GM21423 (cell line): Measurements from ENCODE around the gene ADAM23.

ENCODE experiments used
- ATAC-seq: cut with Tn5 transposase; IDR thresholded peaks from one replicate; pipeline ENCODE4 v1.9.1; 2021; ENCODE audit warnings: mild to moderate bottlenecking, moderate library complexity; ENCODE audit not compliant: unreplicated experiment

Gene ADAM23

DNA sequence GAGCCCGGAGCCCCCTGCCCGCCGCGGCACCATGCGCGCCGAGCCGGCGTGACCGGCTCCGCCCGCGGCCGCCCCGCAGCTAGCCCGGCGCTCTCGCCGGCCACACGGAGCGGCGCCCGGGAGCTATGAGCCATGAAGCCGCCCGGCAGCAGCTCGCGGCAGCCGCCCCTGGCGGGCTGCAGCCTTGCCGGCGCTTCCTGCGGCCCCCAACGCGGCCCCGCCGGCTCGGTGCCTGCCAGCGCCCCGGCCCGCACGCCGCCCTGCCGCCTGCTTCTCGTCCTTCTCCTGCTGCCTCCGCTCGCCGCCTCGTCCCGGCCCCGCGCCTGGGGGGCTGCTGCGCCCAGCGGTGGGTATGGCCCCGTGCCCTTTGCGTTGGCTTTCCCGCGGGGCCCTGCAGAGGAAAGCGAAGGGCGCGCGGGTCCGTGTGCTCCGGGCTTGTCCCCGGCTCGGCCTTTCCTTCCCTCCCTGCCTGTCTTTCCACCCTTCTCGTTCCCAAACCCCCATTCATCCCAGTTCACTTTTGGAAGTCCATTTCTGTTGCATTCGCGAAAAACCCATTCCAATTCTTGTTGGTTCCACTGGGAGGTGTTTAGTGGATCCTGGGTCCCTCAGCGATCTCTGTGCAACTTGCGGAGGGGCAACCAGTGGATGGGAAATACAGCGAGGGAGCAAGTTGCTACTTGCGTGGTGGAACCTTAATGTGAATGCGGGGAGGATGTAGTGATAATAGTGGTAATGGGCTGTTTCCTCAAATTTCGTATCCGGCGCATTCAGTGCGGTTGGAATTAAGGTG is 599 bp downstream of the ADAM23 start:
- peak; percentile 49 for ATAC-seq

DNA sequence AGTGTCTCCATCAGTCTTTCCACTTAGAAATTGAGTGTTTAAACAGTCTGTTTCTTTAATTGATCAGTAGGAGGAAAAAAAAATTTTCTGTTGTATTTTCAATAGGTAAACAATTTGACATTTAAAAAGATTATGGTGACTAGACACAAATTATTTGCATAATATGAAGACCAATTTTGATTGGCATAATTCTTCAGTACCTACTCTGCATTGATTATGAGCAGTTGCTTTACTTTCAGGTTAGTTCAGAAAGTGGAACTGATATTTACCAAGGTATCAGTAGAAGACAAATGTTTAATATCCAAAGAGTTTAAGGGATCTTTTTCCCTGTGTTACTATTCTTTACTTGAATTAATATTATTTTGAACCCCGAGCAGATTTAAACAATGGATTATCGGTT is 2.6 kb downstream of the ADAM23 start:
- ATAC-seq, result no peak

DNA sequence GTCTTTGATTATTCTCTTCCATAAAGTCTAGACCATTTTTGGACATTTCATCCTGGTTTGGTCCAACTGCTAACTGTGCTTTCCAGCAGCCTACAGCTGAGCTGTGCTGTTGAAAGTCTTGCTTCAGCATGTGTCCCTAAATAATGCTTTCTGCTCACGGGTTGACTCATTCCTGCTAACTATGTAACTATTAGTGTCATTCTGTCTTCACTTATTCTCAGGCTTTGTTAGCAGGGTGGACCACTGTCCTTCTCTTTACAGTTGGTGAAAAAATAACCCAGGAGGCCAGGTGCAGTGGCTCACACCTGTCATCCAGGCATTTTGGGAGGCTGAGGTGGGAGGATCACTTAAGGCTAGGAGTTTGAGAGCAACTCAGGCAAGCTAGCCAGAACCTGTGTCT is 8.9 kb downstream of the ADAM23 start:
- ATAC-seq, result no peak

DNA sequence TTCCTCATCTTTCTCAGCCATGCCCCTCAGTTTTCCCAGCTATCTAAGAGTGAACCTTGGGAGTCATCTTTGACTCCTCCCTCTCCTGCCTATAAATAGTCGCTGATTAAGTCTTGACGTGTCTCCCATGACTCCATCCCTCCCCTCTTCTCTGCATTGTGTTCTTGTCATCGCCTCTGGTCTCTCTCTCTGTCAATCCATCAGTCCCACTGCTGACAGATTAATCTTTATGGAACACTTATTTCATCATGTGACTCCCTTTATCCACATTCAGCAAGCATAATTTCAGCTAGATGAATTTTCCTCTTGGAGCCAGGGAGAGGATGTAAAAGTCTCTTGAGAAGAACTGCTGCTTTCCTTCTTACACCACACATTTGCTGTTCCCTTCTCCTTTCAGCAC is 9.4 kb downstream of the ADAM23 start:
- no peak for ATAC-seq

DNA sequence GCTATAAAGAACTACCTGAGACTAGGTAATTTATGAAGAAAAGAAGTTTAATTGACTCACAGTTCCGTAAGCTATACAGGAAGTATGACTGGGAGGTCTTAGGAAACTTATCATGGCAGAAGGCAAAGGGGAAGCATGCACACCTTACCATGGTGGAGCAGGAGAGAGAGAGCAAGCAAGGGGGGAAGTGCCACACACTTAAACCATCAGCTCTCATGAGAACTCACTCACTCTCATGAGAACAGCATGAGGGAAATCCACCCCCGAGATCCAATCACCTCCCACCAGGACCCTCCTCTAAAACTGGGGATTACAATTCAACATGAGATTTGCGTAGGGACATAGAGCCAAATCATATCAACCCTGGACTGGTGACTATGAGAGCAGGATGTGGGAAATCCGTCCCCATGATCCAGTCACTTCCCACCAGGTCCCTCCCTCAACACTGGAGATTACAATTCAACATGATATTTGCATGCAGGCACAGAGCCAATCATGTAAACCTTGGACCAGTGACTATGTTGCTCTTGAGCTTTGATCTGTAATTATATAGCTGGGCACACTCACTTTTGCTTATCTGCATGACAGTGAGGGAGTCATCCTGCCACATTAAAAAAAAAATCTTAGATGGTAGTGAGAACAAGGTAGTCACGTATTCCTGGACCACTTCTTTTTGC is 12.9 kb downstream of the ADAM23 start:
- no peak for ATAC-seq

DNA sequence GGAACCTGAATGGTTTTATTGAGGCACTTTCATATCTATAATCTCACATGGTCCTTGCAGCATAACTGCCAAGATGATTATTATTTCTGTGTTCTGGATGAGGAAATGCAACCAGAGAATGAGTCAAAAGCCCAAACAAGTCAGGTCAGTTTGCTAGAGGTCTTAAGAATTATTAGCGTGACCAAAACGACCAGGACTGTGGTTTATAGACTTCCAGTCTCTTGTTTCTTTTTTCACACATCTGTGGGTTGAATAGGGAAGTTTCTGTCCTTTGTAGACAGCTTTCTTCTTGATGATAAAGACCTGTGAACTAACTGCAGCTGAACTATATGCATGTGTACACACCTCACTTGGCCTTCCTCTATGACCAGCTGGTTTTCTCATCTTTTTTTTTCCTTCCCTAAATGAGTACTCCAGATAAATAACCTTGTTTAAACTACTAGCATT is 13.9 kb downstream of the ADAM23 start:
- ATAC-seq, result peak; percentile 92

DNA sequence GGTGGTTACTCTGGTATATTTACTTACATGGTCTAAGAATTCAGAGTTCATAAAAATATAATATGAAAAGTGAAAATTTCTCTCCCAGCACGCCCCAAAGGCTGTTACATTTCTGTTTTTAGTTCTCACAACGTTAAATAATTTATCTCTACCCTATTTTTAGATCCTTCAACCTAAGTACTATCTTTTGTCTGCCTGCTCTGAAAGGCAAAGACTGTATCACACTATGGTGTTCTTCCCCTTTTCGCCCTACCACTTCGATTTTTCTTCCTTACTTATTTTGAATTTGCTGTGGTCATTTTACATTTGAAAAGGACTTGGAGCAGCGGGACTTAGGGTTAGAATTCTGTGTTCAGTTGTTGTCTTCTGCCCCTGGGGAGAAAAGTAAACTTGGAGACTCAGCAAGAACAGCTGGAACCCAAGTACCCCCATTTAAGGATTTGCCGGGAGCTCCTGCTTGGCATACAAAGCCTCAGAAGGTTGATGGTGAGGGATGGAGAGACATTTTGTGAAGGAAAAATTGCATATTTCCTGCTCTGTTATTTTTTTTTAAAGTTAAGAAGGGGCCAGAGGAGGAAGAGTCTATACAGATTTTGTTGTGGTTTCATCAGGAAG is 19.0 kb downstream of the ADAM23 start:
- no peak for ATAC-seq

DNA sequence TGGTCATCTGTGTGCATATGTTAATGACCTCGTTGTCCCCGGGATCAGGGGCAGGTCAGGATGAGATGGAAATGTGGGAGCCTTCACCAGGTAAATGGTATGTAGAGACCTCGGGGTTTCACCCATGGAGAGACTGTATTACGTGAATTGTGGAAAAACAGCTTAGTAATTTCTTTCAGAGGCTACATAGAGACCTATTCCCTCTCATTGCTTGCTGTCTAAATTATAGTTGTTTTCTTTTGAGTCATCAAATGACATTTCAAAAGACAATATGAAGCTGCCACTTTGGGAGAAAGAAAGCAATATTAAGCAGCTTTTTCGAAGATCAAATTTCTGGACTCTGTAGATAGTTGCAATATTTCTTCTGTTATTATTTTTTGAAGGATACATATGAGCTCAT is 20.4 kb downstream of the ADAM23 start:
- ATAC-seq, result no peak

DNA sequence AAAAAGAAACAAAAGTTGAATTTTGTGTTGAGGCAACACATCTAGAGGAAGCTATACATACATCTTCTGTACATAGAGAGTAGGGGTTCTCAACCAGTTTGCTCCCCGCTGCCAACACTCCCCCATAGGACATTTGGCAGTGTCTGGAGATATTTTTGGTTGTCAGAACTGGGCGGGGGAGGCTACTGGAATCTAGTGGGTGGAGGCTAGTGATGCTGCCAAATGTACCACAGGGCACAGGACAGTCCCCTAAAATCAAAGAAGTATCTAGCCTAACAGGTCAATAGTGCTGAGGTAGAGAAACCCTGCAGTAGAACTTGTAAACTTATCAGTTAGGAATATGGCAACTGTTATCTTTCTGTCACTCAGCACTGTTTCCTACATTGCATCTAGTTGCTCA is 21.3 kb downstream of the ADAM23 start:
- no peak for ATAC-seq

DNA sequence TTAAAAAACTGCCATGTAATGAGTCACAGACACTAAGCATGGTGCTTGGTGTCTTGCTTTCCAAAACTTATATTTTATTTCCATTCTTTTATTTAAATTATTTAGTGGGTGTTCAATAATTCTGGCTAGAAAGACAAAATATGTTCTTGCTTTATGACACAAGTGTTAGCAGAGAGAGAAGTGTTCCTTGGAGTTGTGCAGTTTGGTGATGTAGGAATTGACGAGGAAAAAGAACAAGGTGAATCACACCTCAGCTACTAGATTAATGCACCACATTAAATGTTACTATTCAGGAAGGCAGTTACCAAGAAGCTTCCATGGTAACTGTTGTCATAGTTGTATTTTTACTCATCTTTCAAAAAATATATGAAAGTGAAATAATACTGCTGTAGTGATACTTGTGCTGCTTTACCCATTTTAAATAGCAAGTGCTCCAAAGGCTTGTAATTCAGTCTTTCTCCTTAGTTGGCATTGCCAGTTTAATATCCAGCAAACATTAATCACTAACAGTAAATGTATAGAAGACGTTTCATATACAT is 28.3 kb downstream of the ADAM23 start:
- ATAC-seq, result no peak

DNA sequence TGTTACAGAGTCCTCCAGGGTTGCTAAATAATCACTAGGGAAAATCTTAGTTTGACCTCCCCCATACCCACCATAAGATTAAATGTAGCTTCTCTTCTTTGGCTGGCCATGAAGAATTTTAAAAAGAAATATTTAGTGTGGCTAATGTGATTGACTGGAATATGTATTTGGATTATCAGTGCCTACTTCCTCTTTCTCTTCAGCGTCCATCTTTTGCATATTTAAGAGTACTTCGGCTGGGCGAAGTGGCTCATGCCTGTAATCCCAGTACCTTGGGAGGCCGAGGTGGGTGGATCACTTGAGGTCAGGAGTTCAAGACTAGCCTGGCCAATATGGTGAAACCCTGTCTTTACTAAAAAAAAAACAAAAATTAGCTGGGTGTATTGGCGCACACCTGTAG is 28.8 kb downstream of the ADAM23 start:
- no peak for ATAC-seq

DNA sequence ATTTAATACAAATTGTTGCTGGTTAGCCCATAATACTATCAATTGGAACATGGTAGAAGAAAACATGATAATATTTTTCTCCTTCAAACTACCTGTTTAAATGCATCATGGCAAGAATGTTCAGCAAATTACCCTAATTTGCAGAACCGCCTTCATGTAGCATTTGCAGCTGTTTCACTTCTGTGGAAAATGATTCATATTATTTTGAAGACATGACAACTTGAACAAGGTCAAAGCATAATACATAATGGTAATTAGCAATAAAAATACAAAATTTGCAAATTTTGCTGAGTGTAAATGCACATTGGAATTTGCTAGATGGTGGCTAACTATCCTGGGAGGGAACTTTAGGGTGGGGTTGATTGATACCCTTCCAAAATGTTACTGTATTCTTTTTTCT is 30.8 kb downstream of the ADAM23 start:
- ATAC-seq, result no peak

DNA sequence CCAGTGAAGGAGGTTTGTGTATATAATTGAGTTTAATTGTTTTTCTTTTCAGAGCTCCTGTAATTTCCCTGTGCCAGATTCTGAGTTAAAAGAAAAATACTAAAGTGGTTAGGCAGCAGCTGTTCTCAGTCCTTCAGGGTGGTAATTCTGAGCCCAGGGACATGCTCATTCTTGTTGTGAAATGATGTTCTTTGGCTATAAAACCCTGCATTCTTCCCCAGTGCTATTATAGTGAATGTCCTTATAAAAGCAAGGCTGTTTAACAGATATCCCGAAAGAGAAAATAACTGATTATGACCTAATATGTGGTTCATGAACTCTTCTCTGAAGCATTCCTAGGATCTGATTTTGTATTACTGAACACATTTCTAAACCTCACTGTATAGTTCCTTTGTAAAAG is 34.0 kb downstream of the ADAM23 start:
- ATAC-seq, result no peak

DNA sequence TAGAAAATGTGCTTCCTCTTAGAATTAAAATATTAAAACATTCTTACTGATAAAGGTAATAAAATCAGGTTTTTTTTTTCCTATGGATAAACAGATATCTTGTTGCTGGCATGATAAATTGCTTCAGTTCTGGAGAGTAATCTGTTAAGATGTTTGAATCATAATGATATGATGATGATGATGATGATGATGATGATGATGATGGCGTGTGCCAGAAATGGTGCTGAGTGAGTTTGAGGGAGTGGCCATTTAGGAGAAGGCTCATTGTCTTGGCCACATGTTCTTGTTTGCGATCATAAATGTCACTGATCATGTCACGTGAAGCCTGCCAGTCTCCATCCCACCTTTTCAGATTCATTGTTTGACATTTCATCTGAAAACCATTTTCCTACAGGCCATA is 35.0 kb downstream of the ADAM23 start:
- ATAC-seq, result no peak

DNA sequence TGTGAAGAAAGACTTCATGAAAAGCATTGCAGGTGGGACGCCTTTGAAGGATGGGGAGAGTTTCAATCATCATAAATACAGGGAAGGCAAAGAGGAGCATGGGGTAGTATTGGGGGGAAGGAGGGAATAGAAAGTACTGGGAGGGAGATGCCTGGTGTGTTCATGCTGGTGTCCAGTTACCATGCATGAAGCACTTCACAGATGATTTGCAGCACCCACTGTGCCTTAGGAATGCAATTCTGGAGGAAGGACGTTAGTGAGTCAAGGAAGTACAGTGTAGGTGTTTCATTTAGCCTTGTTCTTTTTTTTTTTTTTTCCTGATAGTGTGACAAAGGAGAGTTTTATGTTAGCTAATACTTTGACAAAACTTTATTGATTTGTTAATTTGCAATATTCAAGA is 36.8 kb downstream of the ADAM23 start:
- no peak for ATAC-seq

DNA sequence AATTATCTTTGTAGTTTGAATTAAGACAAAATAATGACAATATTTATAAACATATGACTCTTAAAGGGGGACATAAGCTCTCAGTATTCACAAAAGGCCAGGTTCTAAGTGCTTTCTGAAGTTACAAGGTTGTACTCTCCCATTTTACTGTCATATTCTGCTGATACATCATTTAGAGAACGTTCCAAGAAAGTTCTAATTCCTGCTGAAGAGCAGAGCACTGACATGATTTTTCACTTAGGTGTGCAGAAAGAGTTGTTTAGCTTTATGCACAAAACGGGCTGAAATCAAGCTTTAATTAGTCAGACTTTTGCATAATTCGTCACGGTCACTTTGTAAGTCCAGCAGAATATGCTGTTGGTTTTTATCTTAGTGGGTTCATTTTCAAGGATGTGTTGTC is 37.3 kb downstream of the ADAM23 start:
- ATAC-seq, result no peak

DNA sequence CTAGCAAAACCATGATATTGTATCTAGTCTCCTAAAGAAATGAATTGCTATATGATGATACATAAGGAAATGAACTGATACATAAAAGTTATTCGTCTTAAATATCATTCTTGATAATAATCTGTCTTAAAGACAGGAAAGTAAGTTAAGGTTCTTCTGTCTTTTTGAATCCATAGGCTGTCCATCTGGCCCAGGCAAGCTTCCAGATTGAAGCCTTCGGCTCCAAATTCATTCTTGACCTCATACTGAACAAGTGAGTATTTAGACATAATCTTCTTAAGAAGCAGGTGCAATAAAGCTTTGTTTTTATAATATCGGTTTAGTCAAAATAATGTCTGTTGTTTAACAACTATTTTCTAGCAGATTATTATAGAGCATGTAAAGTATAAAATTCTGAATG is 37.7 kb downstream of the ADAM23 start:
- ATAC-seq, result no peak

DNA sequence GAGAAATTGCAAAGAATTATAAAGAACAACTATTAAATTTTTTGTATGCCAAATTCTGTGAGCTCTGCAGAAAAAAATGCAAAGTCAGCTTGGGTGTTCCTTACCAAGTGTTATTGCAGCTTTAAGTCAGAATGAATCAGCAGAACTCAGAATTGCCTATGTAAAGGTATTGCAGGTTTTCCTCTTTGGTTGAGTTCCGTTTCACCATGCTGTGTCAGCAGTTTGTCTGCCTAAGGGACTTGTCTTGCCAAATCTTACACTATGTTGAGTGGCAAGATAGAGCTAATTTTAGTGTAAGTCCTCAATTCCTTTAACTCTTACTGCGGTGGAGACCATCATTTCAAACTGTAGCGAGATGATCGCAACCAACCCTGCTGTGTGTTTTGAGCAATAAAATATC is 38.8 kb downstream of the ADAM23 start:
- no peak for ATAC-seq

DNA sequence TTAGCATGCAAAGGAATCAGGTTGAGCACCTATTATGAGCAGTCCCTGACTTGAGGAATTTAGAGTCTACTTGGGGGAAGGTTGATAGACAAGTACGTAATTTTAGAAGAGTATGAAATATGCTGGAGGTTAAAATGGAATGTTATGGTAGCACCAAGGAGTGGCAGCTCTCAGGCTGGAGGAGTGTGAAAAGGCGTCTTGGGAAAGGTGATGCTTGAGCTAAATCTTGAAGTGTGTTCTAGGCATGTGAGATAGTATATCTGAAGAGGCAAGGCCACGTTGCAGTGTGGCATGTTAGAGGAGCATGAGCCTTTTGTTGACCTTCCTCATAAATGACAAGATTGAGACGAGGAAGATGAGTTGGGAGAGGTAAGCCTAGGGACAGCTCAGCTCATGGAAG is 39.3 kb downstream of the ADAM23 start:
- no peak for ATAC-seq

DNA sequence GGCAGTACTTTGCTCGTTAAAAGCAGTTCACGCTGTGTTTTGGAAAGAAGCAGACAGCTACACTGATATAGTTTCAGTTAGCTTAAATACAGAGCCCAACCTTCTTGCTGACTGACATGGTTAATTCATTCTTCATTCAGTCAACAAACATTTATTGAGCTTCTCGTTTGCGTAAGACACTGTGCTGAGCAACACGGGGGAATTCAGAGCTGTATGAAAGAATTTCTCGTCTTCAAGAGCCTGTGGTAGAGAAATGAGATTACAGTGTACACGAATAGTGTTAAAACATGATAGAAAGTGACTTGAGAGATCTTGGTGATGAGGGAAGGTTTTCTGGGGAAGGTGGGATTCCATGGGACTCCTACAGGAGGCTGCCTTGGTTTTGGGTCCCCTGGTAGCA is 44.7 kb downstream of the ADAM23 start:
- ATAC-seq, result no peak

DNA sequence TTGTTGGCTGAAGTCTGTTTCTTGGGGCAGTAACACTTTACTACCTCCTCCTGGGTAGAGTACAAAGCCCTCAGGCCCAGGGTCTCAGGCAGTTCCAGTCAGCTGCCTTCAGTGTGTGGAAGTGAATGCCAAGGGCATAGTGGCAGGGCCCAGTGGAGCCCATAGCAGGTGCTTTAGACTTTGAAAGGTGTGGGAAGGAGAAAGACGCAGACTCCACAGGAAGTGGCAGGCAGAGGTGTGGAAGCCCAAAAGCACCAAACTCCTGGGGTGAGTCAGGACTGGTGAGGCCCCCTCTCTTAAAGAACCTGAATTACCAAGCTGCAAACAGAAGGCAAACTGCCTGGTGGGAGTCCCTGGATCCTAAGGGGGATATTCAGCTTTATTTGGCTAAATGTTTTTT is 45.3 kb downstream of the ADAM23 start:
- ATAC-seq, result no peak

DNA sequence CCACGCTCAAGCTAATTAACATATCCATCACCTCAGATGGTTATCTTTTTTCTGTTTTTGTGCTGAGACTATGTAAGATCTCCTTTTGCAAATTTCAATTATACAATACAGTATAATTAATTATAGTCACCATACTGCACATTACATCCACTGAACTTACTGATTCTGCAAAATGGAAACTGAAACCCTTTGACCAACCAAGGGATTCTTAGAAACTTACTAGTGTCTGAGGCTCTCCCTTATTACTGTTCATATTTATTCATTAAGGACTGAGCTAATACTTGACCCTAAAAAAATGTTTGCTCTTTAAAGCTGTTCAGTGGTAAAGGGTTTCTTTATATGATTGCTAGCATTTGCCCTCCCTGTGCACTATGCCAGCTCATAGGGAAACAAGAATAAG is 50.7 kb downstream of the ADAM23 start:
- ATAC-seq, result no peak
